ENCODE measurements around the gene MYMX. TPM values are rescaled to one million over a fixed set of nuclear protein-coding genes. Genes with fewer than 3 reads are reported as not detected.
A peak's percentile ranks its signal among the peaks of the same experiment; 100 is the strongest.

Gene MYMX
- total RNA-seq, 3 donors from 2014 or later, result 0.88 to 3.4 (median 2.9) TPM

DNA sequence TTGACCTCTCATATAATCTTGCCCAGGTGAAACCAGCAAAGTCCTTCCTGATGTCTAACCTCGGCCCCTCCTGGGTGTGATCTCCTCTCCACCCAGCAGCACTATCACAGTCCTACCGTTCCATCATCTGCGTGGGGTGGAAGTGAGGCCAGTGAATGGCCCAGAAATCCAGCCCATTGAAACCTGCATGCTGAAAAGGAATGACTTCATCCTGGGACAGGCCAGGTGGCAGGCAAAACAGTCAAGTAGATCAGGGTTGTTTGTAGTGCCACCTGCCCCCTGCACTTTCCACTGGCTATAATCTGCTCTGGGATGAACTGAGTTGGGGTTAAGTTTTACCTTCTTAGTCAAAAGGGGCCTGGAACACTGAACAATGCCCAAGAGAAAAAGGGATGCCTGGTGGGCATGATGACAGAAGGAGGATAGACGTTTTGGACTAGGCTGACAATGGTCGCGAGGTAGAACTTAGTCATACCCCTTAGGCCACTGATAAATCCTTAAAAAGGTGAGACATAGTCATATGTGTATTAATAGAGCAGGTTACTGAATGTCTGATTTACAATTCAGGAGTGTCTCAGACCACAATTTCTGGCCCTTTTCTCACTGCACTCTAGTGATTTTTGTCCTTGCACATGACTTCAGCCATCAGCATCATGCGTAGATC, 22.1 kb downstream of the MYMX start:
- intact Hi-C loops (cut with DNase I; ENCODE audit: low total_unique reads), result loop anchor here (5.0 kb wide), 1 partner anchor 67 kb away; no protein-coding TSS in a partner anchor
- H3K9me3 ChIP-seq, result no peaks in the 10 kb centered on the region
- H3K4me3 ChIP-seq, result no peak overlapping the region
- H3K36me3 ChIP-seq, result no peaks in the 10 kb centered on the region
- H3K27me3 ChIP-seq, result no peaks in the 10 kb centered on the region
- peak overlapping the region; percentile 99 for H3K27ac ChIP-seq
- TF ChIP-seq POLR2A (IDR thresholded peaks at IDR 0.05), result no peak
- no peak for TF ChIP-seq POLR2AphosphoS5 (IDR thresholded peaks at IDR 0.05)
- TF ChIP-seq, protein P1, sequence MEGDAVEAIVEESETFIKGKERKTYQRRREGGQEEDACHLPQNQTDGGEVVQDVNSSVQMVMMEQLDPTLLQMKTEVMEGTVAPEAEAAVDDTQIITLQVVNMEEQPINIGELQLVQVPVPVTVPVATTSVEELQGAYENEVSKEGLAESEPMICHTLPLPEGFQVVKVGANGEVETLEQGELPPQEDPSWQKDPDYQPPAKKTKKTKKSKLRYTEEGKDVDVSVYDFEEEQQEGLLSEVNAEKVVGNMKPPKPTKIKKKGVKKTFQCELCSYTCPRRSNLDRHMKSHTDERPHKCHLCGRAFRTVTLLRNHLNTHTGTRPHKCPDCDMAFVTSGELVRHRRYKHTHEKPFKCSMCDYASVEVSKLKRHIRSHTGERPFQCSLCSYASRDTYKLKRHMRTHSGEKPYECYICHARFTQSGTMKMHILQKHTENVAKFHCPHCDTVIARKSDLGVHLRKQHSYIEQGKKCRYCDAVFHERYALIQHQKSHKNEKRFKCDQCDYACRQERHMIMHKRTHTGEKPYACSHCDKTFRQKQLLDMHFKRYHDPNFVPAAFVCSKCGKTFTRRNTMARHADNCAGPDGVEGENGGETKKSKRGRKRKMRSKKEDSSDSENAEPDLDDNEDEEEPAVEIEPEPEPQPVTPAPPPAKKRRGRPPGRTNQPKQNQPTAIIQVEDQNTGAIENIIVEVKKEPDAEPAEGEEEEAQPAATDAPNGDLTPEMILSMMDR (IDR thresholded peaks at IDR 0.05), result no peak
- peaks cover 3 to 22% of the 10 kb centered on the region in 2 donors for H3K4me1 ChIP-seq
- DNase-seq (ENCODE audit: low spot score in 2 of 2), result no peak

DNA sequence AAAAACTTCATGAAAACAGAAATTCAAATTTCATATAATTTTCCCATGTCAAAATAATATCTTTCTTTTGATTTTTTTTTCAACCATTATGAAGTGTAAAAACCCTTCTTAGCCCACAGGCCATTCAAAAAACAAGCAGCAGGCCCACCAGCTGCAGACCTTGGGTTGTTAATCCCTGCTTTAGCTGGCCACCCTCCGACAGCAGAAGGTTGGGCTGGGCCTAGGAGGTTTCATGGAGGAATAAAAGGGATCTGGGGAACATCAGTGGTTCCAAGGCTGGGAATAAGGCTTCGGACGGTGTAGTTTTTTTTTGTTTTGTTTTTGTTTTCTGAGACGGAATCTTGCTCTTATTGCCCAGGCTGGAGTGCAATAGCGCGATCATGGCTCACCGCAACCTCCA, 26.6 kb downstream of the MYMX start:
- Histone ChIP-seq H3K36me3 (no peaks in the 10 kb centered on the region), H3K9me3 (no peaks in the 10 kb centered on the region), H3K4me1 (peaks cover 0 to 4% of the 10 kb centered on the region in 2 donors), H3K27me3 (no peaks in the 10 kb centered on the region), H3K27ac (no peak overlapping the region), H3K4me3 (no peak overlapping the region)
- TF ChIP-seq POLR2AphosphoS5 (IDR thresholded peaks at IDR 0.05), result no peak
- TF ChIP-seq, protein P1 (IDR thresholded peaks at IDR 0.05), result no peak
- TF ChIP-seq POLR2A (IDR thresholded peaks at IDR 0.05), result no peak
- no peak for DNase-seq (ENCODE audit: low spot score in 2 of 2)
- intact Hi-C loops (cut with DNase I; ENCODE audit: low total_unique reads), result no loop called here

DNA sequence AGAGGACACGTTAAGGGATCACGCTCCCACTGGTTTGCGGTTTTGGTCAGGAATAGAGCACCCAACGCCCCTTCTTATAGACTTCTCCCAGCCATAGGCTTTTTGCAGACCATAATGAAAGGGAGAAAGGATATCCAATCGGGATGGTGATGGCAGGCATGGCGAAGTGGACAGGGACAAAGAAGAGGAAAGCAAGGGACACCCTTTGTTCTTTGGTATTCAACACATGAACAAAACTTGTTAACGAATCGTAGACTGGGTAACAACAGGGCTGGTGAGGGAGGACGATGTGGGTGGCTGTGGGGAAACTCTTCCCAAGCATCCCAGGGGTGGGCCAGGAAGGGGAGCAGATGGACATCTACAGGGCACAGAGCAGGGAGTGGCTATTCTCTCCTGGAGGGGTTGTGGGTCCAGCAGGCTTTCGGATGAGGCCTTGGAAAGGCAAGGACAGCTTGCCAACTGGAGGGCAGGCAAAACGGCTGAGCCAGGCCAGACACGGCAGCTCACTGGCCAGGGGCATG, 28.7 kb downstream of the MYMX start:
- intact Hi-C loops (cut with DNase I; ENCODE audit: low total_unique reads), result no loop called here
- no peaks in the 10 kb centered on the region for H3K36me3 ChIP-seq
- H3K4me1 ChIP-seq, result peaks cover 0 to 13% of the 10 kb centered on the region in 2 donors
- TF ChIP-seq, protein P1 (IDR thresholded peaks at IDR 0.05), result no peak
- TF ChIP-seq POLR2AphosphoS5 (IDR thresholded peaks at IDR 0.05) (no peak), POLR2A (IDR thresholded peaks at IDR 0.05) (no peak)
- DNase-seq (ENCODE audit: low spot score in 2 of 2), result no peak
- H3K9me3 ChIP-seq, result no peaks in the 10 kb centered on the region
- peak overlapping the region; percentile 93 to 100 for H3K27ac ChIP-seq
- H3K27me3 ChIP-seq, result no peaks in the 10 kb centered on the region
- peak overlapping the region; percentile 69 to 95 (median 94) for H3K4me3 ChIP-seq

DNA sequence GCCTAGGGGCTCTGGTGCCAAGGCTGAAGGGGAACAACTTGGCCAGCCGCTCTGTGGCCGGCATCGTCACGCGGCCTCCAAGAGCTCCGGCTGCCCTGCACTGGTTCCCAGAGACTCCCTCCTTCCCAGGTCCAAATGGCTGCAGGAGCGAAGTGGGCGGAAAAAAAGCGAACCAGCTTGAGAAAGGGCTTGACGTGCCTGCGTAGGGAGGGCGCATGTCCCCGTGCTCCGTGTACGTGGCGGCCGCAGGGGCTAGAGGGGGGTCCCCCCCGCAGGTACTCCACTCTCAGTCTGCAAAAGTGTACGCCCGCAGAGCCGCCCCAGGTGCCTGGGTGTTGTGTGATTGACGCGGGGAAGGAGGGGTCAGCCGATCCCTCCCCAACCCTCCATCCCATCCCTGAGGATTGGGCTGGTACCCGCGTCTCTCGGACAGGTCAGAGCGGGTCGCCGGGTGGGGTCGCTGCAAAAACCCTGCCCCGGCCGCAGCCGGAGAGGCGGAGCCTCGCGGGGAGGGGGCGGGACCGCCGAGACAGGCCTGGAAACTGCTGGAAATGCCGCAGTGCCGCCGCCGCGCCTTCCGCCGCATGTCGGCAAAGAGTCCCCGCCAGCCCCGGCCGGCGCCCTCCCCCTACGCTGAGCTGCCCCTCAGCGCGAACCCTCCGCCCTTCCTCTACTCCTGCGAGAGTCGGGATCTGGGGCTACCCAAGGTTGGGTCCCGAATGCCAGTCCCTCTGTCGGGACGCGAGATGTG, 29.4 kb downstream of the MYMX start:
- peaks cover 0 to 13% of the 10 kb centered on the region in 2 donors for H3K4me1 ChIP-seq
- H3K27ac ChIP-seq, result peak overlapping the region; percentile 93 to 100
- no peaks in the 10 kb centered on the region for H3K27me3 ChIP-seq
- peak; percentile 85 to 86 for DNase-seq (ENCODE audit: low spot score in 2 of 2)
- peak overlapping the region; percentile 69 to 95 (median 94) for H3K4me3 ChIP-seq
- intact Hi-C loops (cut with DNase I; ENCODE audit: low total_unique reads), result no loop called here
- H3K36me3 ChIP-seq, result peaks cover 4% of the 10 kb centered on the region
- TF ChIP-seq, protein P1 (IDR thresholded peaks at IDR 0.05), result peak in 1 of 3 donors; percentile 4
- TF ChIP-seq POLR2A (IDR thresholded peaks at IDR 0.05), result no peak
- peak in 1 of 3 donors; percentile 6 for TF ChIP-seq POLR2AphosphoS5 (IDR thresholded peaks at IDR 0.05)
- no peaks in the 10 kb centered on the region for H3K9me3 ChIP-seq
